DMS 273 (cell line): Measurements from ENCODE around the gene RHO.
"Not testable (repeated sequence)": the region's sequence is repeated elsewhere in the genome, so short reads cannot be mapped to it uniquely, and the experiment has no call there.

Source experiments
- DNase-seq: peaks from one replicate; lab custom pipeline; 2025; ENCODE audit not compliant: unreplicated experiment; lab: John Stamatoyannopoulos, UW

The RHO gene

DNA sequence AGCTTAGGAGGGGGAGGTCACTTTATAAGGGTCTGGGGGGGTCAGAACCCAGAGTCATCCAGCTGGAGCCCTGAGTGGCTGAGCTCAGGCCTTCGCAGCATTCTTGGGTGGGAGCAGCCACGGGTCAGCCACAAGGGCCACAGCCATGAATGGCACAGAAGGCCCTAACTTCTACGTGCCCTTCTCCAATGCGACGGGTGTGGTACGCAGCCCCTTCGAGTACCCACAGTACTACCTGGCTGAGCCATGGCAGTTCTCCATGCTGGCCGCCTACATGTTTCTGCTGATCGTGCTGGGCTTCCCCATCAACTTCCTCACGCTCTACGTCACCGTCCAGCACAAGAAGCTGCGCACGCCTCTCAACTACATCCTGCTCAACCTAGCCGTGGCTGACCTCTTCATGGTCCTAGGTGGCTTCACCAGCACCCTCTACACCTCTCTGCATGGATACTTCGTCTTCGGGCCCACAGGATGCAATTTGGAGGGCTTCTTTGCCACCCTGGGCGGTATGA, at the start of gene RHO:
RHO (plus strand) TSS at position 51 of the 512 bp plus-strand sequence; CDS start at position 146, 95 bp downstream.
- DNase-seq, result no peak

- peak; percentile 37 for DNase-seq
These were observed 47.1 kb upstream of the RHO start for GRCh38 chr3:129481225-129481765.

- DNase-seq, result no peak
These were observed 46.6 kb upstream of the RHO start for GRCh38 chr3:129481766-129482332.

DNA sequence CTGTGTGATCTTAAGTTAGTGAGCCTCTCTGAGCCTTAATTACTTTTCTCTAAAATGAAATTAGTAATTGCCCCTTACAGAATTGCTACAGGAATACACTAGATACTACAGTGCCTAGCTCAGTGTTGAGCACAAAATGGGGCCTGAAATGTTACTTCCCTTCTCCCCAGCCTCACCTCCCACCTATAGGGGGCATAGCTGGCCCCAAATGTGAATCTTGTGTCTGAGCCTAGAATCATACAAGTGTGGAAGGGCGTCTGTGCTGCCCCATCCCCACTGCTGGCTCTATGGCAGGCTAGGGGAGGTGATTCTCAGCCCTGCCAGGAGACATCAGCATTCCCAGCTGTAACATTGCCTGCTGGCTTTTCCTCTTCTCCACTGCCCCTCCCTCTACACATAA, 45.7 kb upstream of the RHO start:
- peak; percentile 64 for DNase-seq

GRCh38 chr3:129483870-129484269, 44.6 kb upstream of the RHO start:
- no peak for DNase-seq

- DNase-seq, result not testable (repeated sequence)
These were observed 43.3 kb upstream of the RHO start for GRCh38 chr3:129485146-129485545.

DNA sequence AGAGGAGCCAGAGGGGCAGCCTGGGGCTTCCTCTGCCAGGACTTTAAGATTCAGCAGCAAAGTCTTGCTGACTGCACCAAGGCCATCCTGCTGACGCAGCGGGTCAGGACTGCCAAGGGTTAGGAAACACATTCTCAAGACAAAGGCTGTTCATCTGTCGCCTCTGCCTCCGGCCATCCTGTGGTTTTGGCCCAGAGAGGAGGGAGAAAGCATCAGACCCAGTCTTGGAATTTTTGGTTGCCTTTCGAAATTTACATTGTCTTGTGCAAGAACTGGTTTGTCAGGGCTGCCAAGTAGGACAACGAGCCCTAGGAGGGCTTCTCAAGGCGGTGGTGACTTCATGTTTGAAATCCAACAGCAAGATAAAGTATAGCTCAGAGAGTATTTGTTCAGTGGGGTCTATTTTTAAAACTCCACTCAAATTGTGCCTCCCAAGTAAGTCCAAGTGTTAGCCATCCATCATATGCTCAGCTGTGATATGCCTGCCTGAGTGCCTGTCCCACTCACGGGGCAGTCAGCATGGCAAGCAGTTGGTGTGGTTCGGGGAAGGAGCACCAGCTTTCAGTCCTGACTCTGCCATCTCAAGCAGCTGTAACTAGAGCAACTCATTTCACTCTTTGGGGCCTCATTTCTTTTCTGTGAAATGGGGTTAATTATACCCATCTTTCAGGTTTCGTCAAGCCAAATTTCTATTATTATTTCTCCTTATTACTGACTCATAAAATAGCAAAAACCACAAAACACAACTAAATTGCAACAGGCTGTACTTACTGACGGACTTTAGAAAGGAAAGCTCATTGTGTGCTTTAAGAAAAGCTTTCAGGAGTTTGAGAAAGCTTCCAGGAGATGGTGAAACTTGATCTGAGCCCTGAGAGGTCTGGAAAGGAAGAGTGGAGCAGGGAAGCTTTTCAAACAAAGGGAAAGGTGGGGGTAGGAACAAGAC, 42.4 kb upstream of the RHO start:
- no peak for DNase-seq

DNA sequence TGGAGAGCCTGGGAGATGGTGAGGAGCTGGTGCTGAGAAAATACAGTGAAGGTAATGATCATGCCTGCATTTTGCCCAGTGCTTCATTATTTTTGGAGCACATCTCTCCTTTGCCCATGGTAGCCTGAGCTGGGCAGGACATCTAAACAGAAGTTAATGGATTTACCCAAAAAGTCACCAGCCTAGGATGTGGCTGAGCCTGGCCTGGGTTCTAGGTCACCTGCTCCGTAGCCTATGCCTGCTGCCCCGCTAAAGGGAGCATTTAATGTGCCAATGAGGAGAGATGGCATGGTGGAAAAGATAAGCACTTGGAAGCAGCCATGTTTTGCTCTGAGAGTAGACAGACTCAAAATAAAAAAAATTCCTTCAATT, 41.8 kb upstream of the RHO start:
- no peak for DNase-seq

- no peak for DNase-seq
These were observed 41.1 kb upstream of the RHO start for GRCh38 chr3:129487183-129487867.

DNA sequence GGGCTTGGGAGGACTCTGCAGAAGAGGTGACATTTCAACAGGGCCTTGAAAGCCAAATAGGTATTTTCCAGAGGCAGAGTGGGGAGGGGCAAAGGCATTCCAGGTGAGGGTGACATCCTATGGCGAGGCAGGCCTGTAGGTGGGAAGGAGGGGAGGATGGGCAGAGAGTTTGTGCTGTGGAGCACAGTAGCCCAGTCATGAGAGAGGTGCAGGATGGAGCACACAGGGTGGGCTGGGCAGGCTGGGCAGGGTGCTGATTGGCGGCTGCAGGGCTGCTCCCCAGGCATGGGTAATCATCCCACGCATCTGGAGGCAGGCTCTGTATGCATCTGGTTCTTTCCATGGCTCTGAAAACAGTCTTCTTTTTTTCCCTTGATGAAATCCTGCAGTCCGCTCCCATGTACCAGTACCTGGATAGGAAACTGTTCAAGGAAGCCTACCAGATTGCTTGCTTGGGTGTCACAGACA, 40.5 kb upstream of the RHO start:
- DNase-seq, result not testable (repeated sequence)

DNA sequence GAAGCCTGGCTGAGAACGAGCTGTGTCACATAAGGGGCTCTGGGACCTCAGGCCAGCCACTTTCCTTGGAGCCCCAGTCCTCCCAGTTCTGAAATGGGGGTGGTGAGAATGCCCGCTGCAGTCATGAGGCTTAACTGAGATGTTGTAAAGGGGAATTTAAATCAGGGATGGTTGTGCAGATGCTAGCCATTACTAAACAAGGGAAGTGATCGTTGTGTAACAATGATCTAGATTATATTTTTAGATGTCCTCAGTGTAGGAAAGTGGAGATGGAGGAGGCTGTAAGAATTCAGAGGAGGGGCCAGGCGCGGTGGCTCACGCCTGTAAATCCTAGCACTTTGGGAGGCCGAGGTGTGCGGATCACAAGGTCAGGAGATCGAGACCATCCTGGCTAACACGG, 39.2 kb upstream of the RHO start:
- not testable (repeated sequence) for DNase-seq

DNA sequence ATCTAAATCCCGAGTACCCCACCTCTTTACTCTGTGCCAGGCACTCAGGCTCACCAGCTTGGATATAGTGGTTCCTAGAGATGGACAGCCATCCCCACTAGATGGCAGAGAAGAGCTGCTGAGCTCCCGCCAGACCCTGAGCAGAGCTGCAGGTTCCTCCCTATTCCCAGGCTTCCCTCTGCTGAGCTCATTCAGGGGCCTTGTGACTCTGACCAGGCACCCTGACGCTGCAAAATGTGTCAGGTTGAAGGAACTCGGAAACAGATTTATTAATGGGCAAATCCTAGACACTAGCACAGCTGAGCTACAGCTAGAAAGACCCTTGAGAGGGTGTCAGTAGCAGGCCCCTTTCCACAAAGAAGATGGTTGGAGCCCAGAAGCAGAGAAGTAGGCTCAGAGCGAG, 38.2 kb upstream of the RHO start:
- peak; percentile 91 for DNase-seq

- not testable (repeated sequence) for DNase-seq
These were observed 37.4 kb upstream of the RHO start for GRCh38 chr3:129491077-129491476.

DNA sequence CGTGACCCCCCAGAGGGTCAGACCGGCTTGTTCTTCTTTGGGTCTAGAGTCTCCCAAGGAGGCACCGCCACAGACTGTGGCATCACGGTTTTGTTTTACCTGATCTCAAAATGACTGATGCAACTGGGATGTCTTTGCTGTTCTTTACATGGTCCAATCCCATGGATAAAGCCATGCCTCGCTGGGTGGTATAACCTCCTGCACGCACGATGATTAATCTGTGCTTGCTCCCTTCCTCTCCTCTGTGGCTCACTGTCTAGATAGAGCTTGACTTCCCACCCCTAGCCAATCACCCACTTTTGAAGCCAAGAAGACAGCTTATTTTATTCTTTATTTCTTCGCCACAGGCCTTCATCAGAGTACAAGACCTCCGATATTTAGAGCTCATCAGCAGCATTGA, 36.6 kb upstream of the RHO start:
- DNase-seq, result no peak

GRCh38 chr3:129492691-129493090, 35.7 kb upstream of the RHO start:
- DNase-seq, result no peak

DNA sequence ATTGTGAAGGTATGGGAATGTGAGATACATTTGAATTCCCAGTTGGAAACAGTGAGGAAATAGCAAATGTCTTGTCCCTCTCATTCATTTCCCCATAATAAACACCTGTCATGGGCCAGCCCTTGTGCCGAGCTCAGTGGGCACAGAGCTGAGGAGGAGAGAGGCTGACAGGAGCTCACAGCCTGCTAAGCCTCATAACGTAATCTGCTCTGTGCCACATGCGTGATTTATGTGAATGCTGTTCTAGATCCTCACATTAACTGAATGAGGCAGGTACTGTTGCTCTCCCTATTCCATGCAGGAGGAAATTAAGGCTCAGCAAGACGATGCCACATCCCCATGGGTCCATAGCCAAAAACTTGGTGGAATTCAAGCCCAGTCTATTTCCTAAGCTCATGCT, 35.2 kb upstream of the RHO start:
- no peak for DNase-seq

DNA sequence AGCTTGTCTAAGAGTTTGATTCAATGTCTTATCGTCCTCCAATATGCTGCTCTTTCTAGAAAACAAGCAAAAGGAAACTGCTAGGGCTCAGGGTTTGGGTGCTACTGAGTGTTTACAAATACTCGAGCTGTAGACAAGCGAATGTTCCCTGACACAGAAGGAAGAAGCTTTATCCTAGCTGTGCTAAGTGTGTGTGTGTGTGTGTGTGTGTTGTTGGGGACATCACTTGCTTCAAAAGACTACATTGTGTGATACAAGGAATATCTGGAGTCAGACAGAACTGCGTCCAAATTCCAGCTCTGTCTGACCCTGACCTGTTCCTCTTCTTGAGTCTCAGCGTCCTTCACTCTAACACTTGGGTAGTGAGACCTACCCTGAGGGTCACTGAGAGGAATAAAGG, 33.9 kb upstream of the RHO start:
- not testable (repeated sequence) for DNase-seq

DNA sequence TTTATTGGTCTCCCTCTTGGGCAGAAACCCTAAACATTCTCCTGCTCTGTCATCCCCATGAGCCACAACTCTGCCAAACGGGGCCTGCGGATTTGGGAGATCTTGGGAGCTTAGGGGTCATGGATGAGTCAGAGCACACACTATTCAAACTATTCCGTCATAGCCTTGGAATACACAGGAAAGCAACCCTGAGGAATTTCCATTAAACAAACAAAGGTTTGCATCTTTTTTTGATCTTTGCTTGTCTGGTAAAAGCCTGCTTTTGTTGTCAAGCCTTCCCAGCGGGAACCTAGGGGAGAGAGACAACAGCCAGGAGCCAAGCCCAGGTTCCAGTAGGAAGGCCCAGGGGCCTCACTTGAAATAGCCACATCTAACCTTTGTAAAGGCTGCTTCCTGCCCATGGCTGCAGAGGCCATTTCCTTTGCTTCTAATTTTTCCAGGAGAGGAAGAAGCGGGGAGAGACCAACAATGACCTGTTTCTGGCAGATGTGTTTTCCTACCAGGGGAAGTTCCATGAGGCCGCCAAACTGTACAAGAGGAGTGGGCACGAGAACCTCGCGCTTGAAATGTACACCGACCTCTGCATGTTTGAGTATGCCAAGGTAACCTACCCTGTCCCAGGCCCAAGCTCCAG, 33.3 kb upstream of the RHO start:
- not testable (repeated sequence) for DNase-seq

DNA sequence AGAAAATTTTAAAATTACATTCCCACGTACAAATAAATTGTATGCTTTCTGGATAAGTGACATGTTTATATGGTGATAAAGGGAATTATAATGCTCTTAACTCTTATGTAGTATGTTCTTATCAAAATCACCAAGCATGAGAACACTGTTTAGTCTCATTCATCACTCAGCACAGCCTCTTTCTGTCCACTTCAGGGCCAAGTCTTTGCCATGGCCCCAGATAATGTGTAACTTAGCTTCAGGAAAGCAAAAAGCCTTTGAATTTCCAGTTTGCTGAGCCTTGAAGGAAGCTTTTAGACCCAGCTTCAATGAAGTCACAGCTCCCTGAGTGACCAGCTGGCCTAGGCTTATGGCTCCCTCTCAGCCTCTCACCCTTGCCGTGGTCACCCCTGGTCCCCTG, 30.6 kb upstream of the RHO start:
- DNase-seq, result not testable (repeated sequence)

DNA sequence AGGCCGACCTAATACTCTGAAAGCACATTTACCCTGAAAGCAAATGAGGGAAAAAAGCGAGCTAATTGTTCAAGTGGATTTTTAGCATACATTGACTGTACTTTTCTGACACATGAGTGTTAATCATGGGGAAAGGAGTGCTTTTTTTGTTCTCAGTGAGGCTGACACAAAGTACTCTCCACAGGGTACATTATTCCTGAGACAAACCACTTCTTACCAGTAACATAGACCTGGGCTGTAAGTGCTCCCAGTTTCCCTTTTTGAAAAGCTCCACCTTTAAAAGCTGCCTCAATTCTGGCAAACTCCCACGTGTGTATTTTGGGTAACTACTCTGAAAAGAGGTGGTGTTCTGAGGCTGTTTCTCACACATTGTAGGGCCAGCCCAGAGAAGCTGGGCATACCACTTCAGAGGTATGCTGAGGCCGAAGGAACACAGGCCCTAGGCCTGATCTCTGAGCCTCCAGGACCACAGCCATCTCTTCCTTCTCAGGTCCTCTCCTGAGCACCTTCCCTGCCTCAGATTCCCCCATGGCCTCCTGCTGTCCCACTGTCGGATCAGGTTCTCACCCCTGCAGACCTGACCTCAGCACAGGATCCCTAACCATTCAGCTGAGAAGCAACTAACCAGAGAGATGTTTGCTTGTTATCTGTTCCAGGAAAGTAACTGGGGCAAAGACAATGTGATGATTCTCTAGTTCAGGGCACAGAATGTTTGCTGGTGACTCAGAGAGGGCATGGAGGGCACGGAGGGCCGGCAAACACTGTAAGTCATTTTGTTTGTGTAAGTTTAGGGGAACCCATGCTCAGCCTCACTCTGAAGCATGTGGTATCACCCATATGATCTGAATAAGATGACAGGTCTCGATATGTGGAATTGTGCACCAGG, 29.6 kb upstream of the RHO start:
- not testable (repeated sequence) for DNase-seq
